Sigmoid colon (tissue), 7 donors: ENCODE measurements around the gene SPATS2L. TPM values are rescaled to one million over a fixed set of nuclear protein-coding genes. Genes with fewer than 3 reads are reported as not detected.

ENCODE experiments used
- DNase-seq: peaks from one replicate; pipeline ENCODE4 v3.0.0-alpha.2; 2019
- H3K27ac ChIP-seq, 4 donors: fragments of 200-600 bp; sonication (generic); one replicate each; pipeline ENCODE4 v1.5.1; 2016 to 2019; ENCODE audit warnings: mild to moderate bottlenecking in 1 of 4
- H3K27me3 ChIP-seq, 3 donors: fragments of 200-600 bp; sonication (generic); one replicate each; pipeline ENCODE4 v1.5.1; 2019; ENCODE audit warnings: mild to moderate bottlenecking in 1 of 3
- H3K36me3 ChIP-seq, 4 donors: fragments of 200-600 bp; sonication (generic); one replicate each; pipeline ENCODE4 v1.5.1; 2016 to 2019
- H3K4me1 ChIP-seq, 4 donors: fragments of 200-600 bp; sonication (generic); one replicate each; pipeline ENCODE4 v1.5.1; 2017 to 2019
- H3K4me3 ChIP-seq, 4 donors: fragments of 200-600 bp; sonication (generic); one replicate each; pipeline ENCODE4 v1.5.1; 2017 to 2019; ENCODE audit warnings: mild to moderate bottlenecking in 2 of 4, moderate library complexity in 1 of 4
- H3K9me3 ChIP-seq, 4 donors: fragments of 200-600 bp in 3 of 4; sonication (generic) in 3 of 4; one replicate each; pipeline versions ENCODE4 v1.5.1 to v1.6.1; 2013 to 2019
- CTCF ChIP-seq, 4 experiments: fragments of 450-650 bp in 3 of 4; fragments of 200-600 bp in 1 of 4; IDR thresholded peaks; one replicate each; pipeline ENCODE4 v1.5.1; 2016 to 2019; ENCODE audit warnings: antibody characterized with exemption in 4 of 4, mild to moderate bottlenecking in 3 of 4, moderate library complexity in 2 of 4
- EP300 ChIP-seq, 4 donors: sonication (generic); formaldehyde crosslinking; IDR thresholded peaks; one replicate each; pipeline ENCODE4 v1.6.1; 2017; ENCODE audit warnings: antibody characterized with exemption in 4 of 4
- POLR2A ChIP-seq, 2 donors: fragments of 450-650 bp; IDR thresholded peaks; one replicate each; pipeline ENCODE4 v1.6.1; 2016; ENCODE audit warnings: antibody characterized with exemption in 2 of 2, mild to moderate bottlenecking in 2 of 2, moderate library complexity in 2 of 2
- POLR2AphosphoS5 ChIP-seq, 4 donors: sonication (generic); formaldehyde crosslinking; IDR thresholded peaks; one replicate each; pipeline ENCODE4 v1.6.1; 2017; ENCODE audit warnings: antibody characterized with exemption in 4 of 4
- WGBS, 2 donors: extraction: QIAGEN DNeasy Blood & Tissue Kit; methylation state at CpG; one replicate each; pipeline ENCODE4 v1.1.7; 2013; 5-methylcytosine and 5-hydroxymethylcytosine counted together
- intact Hi-C: fragments of 100-400 bp; cut with DNase I; formaldehyde crosslinking; loops from one replicate; pipeline ENCODE4 v1.15.1; 2023
- polyA plus RNA-seq, 3 donors: library from polyadenylated mRNA; stranded (reverse); fragments of 200-250 nt; gene quantifications; one replicate each; pipeline ENCODE4 v1.2.3, GENCODE V29; 2013
- total RNA-seq, 4 donors: library from RNA; depleted of rRNA; stranded (reverse); fragments of >200 nt; gene quantifications; one replicate each; pipeline ENCODE4 v1.1.0, GENCODE V29; 2016
- donor health status: healthy with polysubstance abuse.
- donor health status: Bipolar disorder and iron deficiency.
- donor health status: healthy.

SPATS2L gene
- total and polyA plus RNA-seq, 7 donors, result 63.5 to 305 (median 104) TPM

- H3K9me3 ChIP-seq, result no peaks in the 10 kb centered on the region
- H3K4me1 ChIP-seq, result peaks cover 0 to 37% (median 20%) of the 10 kb centered on the region in 4 donors
- no peak overlapping the region for H3K27ac ChIP-seq
- TF ChIP-seq CTCF (IDR thresholded peaks at IDR 0.05) (no peak), POLR2AphosphoS5 (IDR thresholded peaks at IDR 0.05) (no peak), EP300 (IDR thresholded peaks at IDR 0.05) (no peak), POLR2A (IDR thresholded peaks at IDR 0.05) (no peak)
- no peak for DNase-seq
- peaks cover 0 to 11% (median 0%) of the 10 kb centered on the region in 4 donors for H3K36me3 ChIP-seq
- no peaks in the 10 kb centered on the region for H3K27me3 ChIP-seq
- intact Hi-C loops, result loop anchor here (5.0 kb wide), 1 partner anchor 175 kb away; the partner anchor contains the start of gene SPATS2L
- no peak overlapping the region for H3K4me3 ChIP-seq
Observed at GRCh38 chr2:200482194-200482593, 175.7 kb downstream of the SPATS2L start.

- Histone ChIP-seq H3K36me3 (peaks cover 0 to 4% (median 0%) of the 10 kb centered on the region in 4 donors), H3K9me3 (no peaks in the 10 kb centered on the region), H3K4me1 (peaks cover 0 to 29% (median 19%) of the 10 kb centered on the region in 4 donors), H3K4me3 (no peak overlapping the region), H3K27me3 (no peaks in the 10 kb centered on the region), H3K27ac (no peak overlapping the region)
- intact Hi-C loops, result loop anchor here (5.0 kb wide), 1 partner anchor 176 kb away; the partner anchor contains the start of gene SPATS2L
- 16 to 50% methylated on average over 4 of the region's 4 CpGs for WGBS, 2 donors
- TF ChIP-seq POLR2AphosphoS5 (IDR thresholded peaks at IDR 0.05), result no peak
- no peak for TF ChIP-seq EP300 (IDR thresholded peaks at IDR 0.05)
- peak in 1 of 4 experiments; percentile 17 for TF ChIP-seq CTCF (IDR thresholded peaks at IDR 0.05)
- no peak for TF ChIP-seq POLR2A (IDR thresholded peaks at IDR 0.05)
- no peak for DNase-seq
Observed at GRCh38 chr2:200483729-200484198, 177.3 kb downstream of the SPATS2L start.

- no peaks in the 10 kb centered on the region for H3K27me3 ChIP-seq
- peaks cover 0 to 14% (median 4%) of the 10 kb centered on the region in 4 donors for H3K36me3 ChIP-seq
- TF ChIP-seq POLR2AphosphoS5 (IDR thresholded peaks at IDR 0.05) (no peak), POLR2A (IDR thresholded peaks at IDR 0.05) (no peak)
- H3K4me3 ChIP-seq, result no peak overlapping the region
- no peak for DNase-seq
- H3K9me3 ChIP-seq, result no peaks in the 10 kb centered on the region
- WGBS, 2 donors, result 83% methylated on average over 3 of the region's 3 CpGs
- peaks cover 0 to 17% (median 7%) of the 10 kb centered on the region in 4 donors for H3K4me1 ChIP-seq
- intact Hi-C loops, result loop anchor here (5.0 kb wide), 1 partner anchor 178 kb away; the partner anchor contains the start of gene SPATS2L
- no peak overlapping the region for H3K27ac ChIP-seq
Observed at GRCh38 chr2:200484934-200485333, 178.4 kb downstream of the SPATS2L start.

GRCh38 chr2:200486529-200486928, 180.0 kb downstream of the SPATS2L start:
- H3K36me3 ChIP-seq, result peaks cover 6 to 30% (median 10%) of the 10 kb centered on the region in 4 donors
- no peaks in the 10 kb centered on the region for H3K9me3 ChIP-seq
- TF ChIP-seq POLR2A (IDR thresholded peaks at IDR 0.05) (no peak), EP300 (IDR thresholded peaks at IDR 0.05) (no peak), CTCF (IDR thresholded peaks at IDR 0.05) (no peak), POLR2AphosphoS5 (IDR thresholded peaks at IDR 0.05) (no peak)
- H3K27me3 ChIP-seq, result no peaks in the 10 kb centered on the region
- H3K27ac ChIP-seq, result no peak overlapping the region
- intact Hi-C loops, result no loop called here
- no peak for DNase-seq
- H3K4me1 ChIP-seq, result peaks cover 0 to 1% (median 0%) of the 10 kb centered on the region in 4 donors
- H3K4me3 ChIP-seq, result no peak overlapping the region
- 60 to 65% methylated on average over 2 of the region's 2 CpGs for WGBS, 2 donors

- no peak overlapping the region for H3K27ac ChIP-seq
- intact Hi-C loops, result no loop called here
- peaks cover 8 to 46% (median 18%) of the 10 kb centered on the region in 4 donors for H3K36me3 ChIP-seq
- no peak overlapping the region for H3K4me3 ChIP-seq
- no peaks in the 10 kb centered on the region for H3K27me3 ChIP-seq
- no peaks in the 10 kb centered on the region for H3K4me1 ChIP-seq
- no peak for DNase-seq
- no peak for TF ChIP-seq EP300 (IDR thresholded peaks at IDR 0.05)
- TF ChIP-seq POLR2AphosphoS5 (IDR thresholded peaks at IDR 0.05), result no peak
- no peak for TF ChIP-seq POLR2A (IDR thresholded peaks at IDR 0.05)
- TF ChIP-seq CTCF (IDR thresholded peaks at IDR 0.05), result no peak
- WGBS, 2 donors, result 78 to 88% methylated on average over 4 of the region's 4 CpGs
- H3K9me3 ChIP-seq, result no peaks in the 10 kb centered on the region
Observed at GRCh38 chr2:200488169-200488568, 181.7 kb downstream of the SPATS2L start.
